Mucosa of descending colon (tissue), 3 donors: ENCODE measurements around the gene FADS1. TPM values are rescaled to one million over a fixed set of nuclear protein-coding genes. Genes with fewer than 3 reads are reported as not detected.

Source experiments
- ATAC-seq: fragments of 200-7000 bp; cut with Tn5 transposase; one replicate; pipeline ENCODE4 v1.9.1; 2020; ENCODE audit warnings: mild to moderate bottlenecking, moderate library complexity
- DNase-seq, 3 donors: peaks; one replicate each; pipeline ENCODE4 v3.0.0-alpha.2; 2020
- H3K36me3 ChIP-seq: fragments of 200-600 bp; one replicate; pipeline ENCODE4 v1.8.0; 2021; ENCODE audit warnings: low read depth, mild to moderate bottlenecking
- H3K4me1 ChIP-seq: fragments of 200-600 bp; one replicate; pipeline ENCODE4 v1.8.0; 2021; ENCODE audit warnings: low read depth, mild to moderate bottlenecking
- H3K4me3 ChIP-seq: fragments of 200-600 bp; one replicate; pipeline ENCODE4 v1.8.0; 2021; ENCODE audit warnings: mild to moderate bottlenecking
- H3K9me3 ChIP-seq: fragments of 200-600 bp; one replicate; pipeline ENCODE4 v1.8.0; 2021; ENCODE audit warnings: mild to moderate bottlenecking
- intact Hi-C, 2 donors: fragments of 100-400 bp; cut with DNase I in 1 of 2; cut with micrococcal nuclease in 1 of 2; formaldehyde crosslinking; loops; one replicate each; pipeline versions ENCODE4 v1.11.0 to v1.11.1; 2022; cut with DNase I, micrococcal nuclease
- total RNA-seq, 3 donors: library from RNA; stranded (reverse); fragmentation: NEBNext Ultra II Directional in 2 of 3; extraction: Animal tissue kit (Norgen Biotek cat#: 25700) in 2 of 3; gene quantifications; one replicate each; pipeline versions ENCODE4 v1.2.1 to v1.2.4, GENCODE V29; 2021 to 2023
- TF ChIP-seq, protein P1 (sequence below): fragments of 200-600 bp; IDR thresholded peaks from one replicate; pipeline ENCODE4 v1.8.0; 2022; ENCODE audit warnings: antibody characterized with exemption, mild to moderate bottlenecking
- donor health status: DM: no; HTN: no; CAD: no; lungs with moderate emphysema.
- donor health status: DM: no; HTN: no; CAD: no.
- donor health status: DM: no; HTN: yes; CAD: no.

The FADS1 gene
- total RNA-seq, 3 donors from 2014 or later: 2.8 to 17.3 (median 7.3) TPM

DNA sequence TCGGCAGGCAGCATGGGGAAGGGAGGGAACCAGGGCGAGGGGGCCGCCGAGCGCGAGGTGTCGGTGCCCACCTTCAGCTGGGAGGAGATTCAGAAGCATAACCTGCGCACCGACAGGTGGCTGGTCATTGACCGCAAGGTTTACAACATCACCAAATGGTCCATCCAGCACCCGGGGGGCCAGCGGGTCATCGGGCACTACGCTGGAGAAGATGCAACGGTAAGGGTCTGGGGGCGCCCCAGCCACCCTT, 11.5 kb upstream of the FADS1 start:
- peaks cover 9% of the 10 kb centered on the region for H3K4me1 ChIP-seq
- no peak for ATAC-seq
- H3K4me3 ChIP-seq: no peak overlapping the region
- no peaks in the 10 kb centered on the region for H3K36me3 ChIP-seq
- no peak for DNase-seq
- intact Hi-C loops: no loop called here
- TF ChIP-seq, protein P1, sequence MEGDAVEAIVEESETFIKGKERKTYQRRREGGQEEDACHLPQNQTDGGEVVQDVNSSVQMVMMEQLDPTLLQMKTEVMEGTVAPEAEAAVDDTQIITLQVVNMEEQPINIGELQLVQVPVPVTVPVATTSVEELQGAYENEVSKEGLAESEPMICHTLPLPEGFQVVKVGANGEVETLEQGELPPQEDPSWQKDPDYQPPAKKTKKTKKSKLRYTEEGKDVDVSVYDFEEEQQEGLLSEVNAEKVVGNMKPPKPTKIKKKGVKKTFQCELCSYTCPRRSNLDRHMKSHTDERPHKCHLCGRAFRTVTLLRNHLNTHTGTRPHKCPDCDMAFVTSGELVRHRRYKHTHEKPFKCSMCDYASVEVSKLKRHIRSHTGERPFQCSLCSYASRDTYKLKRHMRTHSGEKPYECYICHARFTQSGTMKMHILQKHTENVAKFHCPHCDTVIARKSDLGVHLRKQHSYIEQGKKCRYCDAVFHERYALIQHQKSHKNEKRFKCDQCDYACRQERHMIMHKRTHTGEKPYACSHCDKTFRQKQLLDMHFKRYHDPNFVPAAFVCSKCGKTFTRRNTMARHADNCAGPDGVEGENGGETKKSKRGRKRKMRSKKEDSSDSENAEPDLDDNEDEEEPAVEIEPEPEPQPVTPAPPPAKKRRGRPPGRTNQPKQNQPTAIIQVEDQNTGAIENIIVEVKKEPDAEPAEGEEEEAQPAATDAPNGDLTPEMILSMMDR: no peak
- no peaks in the 10 kb centered on the region for H3K9me3 ChIP-seq

DNA sequence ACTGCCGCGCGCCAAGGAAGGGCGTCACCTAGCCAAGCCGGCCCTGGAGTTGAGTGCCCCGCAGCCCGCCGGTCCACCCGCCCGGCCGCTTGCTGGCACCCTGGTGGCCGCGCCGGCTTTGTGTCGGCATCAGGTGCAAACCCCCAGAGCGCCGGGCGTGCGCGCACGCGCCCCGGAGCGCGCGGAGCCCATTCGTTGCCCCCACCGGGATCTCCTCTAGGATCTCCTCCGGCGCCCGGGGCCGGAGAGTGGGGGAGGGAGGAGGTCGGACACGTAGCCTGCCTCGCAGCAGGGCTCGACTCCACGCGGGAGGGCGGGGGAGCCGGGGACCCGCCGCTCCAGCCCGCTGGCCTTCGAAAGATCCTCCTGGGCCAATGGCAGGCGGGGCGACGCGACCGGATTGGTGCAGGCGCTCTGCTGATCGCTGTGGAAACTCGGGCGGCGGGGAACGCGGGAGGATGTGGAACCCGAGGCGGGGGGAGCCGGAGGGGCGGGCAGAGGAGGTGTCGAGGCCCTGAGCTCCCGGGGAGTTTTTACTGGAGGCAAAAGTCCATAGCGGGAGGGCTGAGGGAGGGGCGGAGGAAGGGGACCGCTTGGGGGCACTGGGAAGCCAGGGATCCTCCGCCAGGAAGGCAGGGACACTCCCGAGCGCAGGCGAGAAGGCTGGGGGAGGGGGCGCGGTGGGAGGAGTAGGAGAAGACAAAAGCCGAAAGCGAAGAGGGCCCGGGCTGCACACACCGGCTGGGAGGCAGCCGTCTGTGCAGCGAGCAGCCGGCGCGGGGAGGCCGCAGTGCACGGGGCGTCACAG, 11.0 kb upstream of the FADS1 start, which contains the start of gene FADS2:
FADS2 (plus strand) TSS at position 730 of the 808 bp plus-strand sequence. CDS start 91 bp downstream, outside the sequence.
- Histone ChIP-seq H3K36me3 (no peaks in the 10 kb centered on the region), H3K9me3 (no peaks in the 10 kb centered on the region), H3K4me1 (peaks cover 9% of the 10 kb centered on the region), H3K4me3 (no peak within 1 kb of the TSS)
- peak; percentile 57 to 87 (median 73) for DNase-seq
- peak; percentile 75 for ATAC-seq
- intact Hi-C loops: no loop called here
- TF ChIP-seq, protein P1: no peak

DNA sequence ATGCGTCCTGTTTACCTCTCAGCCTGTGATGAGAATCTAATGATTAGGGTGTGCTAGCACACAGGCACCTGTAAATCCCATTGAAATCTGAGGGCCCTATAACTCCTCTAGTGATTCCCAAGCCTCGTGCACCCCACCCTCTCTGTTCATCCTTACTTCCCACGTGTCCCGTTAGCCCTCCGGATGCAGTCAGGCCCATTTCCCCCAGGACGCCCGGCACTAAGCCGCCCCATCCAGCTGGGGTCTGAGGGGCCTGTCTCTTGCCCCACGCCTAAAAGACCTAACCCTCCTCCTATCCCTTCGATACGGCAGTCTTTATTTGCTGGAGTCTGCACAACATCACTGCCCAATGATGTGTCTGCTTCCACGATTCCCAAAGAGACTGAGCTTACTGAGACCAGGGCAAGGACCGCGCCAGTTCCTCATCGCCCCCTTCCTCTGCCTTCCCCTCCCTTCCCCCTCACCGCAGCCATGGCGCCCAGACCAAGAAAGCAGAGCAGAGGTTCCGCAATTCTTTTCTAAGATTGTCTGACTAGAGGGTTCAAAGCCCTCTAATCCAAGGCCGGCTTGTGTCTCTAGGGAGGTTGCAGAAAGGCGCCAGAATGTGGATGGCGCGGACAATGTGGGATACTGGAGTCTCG, 10.2 kb upstream of the FADS1 start:
- Histone ChIP-seq H3K4me3 (no peak overlapping the region), H3K4me1 (peaks cover 9% of the 10 kb centered on the region), H3K36me3 (no peaks in the 10 kb centered on the region), H3K9me3 (no peaks in the 10 kb centered on the region)
- DNase-seq: no peak
- ATAC-seq: peak; percentile 31
- TF ChIP-seq, protein P1: no peak
- intact Hi-C loops: no loop called here

DNA sequence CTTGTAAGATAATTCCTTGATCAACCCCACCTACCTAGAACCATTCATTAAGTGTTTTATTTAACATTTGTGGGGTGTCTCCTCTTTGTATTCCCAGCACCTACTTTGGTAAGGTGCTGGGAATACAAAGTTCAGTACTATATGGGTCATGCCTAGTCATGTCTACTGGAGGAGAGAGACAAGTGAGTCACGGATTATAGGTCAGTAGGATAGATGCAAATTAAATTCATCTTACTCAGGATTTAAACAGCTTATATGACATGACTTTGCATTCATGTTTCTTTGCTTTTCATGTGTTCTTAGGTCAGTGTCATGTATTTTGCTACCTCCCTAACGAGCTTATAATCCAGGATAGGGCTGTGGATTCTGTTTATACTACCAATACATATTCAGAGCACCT, 3.4 kb upstream of the FADS1 start:
- TF ChIP-seq, protein P1: no peak
- peak; percentile 54 for ATAC-seq
- Histone ChIP-seq H3K4me3 (no peak overlapping the region), H3K4me1 (peaks cover 17% of the 10 kb centered on the region), H3K36me3 (no peaks in the 10 kb centered on the region), H3K9me3 (no peaks in the 10 kb centered on the region)
- intact Hi-C loops: no loop called here
- no peak for DNase-seq

DNA sequence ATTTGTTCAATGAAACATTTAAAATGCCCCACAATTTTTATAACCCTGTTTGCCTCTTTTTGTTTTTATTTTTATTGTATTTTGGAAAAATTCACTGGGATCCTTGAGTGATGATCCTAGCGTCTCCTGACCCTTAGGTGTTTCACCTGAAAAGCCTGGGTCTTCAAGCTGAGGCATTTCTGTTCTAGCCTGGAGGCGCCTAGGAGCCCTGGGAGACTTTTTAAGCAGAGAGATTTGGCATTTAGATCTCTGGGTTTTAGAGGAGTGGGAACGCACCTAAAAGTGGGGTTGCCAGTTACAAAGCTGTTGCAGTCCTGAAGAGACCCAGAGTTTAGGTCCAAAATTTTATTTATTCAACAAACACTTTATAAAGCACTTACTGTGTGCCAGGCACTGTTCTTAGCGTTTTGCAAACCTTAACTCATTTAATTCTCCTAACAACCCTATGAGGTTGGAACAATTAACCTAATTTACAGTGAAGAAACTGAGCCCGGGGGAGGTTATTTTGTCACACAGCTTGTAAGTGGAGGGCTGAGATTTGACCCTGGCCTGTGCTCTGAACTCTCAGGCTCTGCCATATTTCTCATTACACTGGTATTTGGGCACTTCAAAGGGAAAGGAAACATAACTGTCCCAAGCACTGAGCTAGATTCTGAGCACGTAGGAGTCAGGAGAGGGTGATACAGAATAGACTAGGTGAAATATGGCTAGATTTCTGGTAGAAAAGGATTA, 834 bp upstream of the FADS1 start:
- DNase-seq (no peak), ATAC-seq (no peak)
- intact Hi-C loops: no loop called here
- no peak overlapping the region for H3K4me3 ChIP-seq
- no peaks in the 10 kb centered on the region for H3K9me3 ChIP-seq
- TF ChIP-seq, protein P1: no peak
- peaks cover 17% of the 10 kb centered on the region for H3K4me1 ChIP-seq
- H3K36me3 ChIP-seq: no peaks in the 10 kb centered on the region
